GM18511 (cell line): ENCODE results near the gene CD300LG.
"Not testable (repeated sequence)": the region's sequence is repeated elsewhere in the genome, so short reads cannot be mapped to it uniquely, and the experiment has no call there.

Experiments
- ATAC-seq: cut with Tn5 transposase; IDR thresholded peaks from one replicate; pipeline ENCODE4 v1.9.1; 2021; ENCODE audit warnings: mild to moderate bottlenecking, moderate library complexity; ENCODE audit not compliant: unreplicated experiment

Gene CD300LG

DNA sequence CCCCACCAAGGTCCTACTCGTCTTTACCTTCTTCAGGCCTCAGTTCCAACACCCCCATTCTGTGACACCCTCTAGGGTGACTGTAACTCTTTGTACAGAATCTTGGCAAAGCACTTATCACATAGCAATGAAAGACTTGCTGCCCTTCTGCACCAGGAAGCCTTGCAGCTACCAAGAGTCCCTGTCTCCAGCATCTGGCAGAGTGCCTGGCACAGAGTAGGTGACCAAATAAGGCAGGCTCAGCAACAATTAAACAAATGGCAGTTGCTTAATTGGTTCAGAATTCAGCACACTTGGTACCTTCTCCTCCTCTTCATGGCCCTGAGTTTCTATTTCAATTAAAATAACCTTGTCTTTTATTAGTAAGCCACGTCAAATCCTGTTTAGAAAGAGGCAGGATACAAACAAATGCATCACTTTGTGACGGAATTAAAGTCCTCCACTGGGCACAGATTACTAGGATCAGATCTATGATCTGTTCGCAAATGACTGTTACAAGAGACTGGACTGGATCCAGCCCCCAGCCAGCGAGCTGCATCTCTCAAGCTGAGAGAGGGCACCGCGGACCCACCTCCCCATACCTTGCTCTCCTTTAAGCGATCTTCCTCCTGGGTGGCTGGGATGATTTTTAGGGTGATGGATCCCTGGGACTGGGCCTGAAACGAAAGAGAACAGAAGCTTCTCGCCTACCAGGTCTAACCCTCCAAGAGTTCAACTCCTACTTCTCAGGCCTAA, 23.5 kb upstream of the CD300LG start:
- ATAC-seq, result no peak

DNA sequence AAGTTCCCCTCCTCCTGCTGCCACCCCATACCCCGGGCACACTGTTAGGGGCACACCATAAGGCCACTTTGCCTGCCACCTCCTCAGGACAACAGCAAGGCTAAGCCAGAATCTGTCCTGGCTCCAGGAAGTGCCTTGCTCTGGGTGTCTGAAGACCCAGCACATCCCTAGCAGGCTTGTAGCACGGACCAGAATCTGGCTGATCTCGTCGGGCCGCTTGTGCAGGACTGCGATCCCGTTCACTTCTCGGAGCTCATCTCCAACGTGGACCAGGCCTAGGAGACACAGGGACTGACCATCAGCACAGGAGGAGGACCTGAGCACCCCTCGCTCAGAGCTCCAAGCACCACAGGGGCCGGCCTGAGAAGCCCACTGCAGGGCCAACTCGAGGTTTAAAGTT, 21.4 kb upstream of the CD300LG start:
- no peak for ATAC-seq

DNA sequence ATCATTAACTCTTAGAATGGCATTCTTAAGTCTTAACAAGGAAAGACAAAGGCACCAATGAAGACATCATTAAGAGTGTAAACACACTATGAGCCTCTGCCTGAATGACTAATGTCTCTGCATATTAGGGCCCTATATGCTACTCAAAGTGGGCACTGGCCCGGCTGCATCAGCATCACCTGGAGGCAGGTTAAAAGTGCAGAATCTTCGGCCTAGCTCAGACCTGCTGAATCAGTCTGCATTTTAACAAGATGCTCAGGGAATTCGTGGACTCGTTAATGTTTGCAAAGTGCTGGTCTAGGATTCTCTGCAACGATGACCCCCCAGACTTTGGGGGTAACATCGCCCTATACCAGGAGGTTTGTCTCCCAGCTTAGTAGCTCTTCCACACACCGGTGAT, 20.8 kb upstream of the CD300LG start:
- ATAC-seq, result no peak

DNA sequence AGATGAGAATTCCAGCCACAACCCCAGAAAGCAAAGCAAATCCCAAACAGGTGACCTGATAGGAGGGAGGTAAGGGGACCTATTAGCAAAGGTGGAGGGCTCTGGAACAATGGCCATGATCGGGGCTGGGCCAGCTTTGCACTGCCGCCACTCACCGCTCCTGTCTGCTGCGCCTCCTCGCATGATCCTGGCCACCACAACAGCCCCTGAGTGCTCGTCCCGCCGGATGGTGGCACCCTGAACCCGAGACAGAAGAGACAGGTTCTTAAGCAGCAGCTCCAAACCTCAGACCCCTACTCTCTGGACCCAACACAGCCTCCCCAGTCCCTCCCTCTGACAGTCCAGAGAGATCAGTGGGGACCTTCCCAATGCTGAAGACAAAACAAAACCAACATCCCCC, 19.4 kb upstream of the CD300LG start:
- ATAC-seq, result no peak

DNA sequence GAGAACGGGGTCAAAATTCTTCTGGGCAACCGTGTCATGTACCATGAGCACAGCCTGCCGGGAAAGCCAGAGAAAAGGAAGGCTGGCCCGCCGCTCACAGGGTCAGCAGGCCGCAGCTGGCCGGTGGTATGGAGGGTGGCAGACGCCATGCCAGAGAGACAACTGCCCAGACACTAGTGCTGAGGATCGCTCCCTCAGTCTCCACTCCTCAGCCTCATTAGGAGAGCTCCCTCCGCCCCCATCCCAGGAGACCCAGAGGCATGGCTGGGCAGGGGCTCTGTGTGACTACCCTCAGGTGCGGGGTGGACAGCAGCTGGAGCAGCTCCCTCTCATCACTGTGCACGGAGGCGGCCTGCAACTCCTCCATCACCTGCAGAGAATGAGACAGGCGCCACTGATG, 17.2 kb upstream of the CD300LG start:
- no peak for ATAC-seq

DNA sequence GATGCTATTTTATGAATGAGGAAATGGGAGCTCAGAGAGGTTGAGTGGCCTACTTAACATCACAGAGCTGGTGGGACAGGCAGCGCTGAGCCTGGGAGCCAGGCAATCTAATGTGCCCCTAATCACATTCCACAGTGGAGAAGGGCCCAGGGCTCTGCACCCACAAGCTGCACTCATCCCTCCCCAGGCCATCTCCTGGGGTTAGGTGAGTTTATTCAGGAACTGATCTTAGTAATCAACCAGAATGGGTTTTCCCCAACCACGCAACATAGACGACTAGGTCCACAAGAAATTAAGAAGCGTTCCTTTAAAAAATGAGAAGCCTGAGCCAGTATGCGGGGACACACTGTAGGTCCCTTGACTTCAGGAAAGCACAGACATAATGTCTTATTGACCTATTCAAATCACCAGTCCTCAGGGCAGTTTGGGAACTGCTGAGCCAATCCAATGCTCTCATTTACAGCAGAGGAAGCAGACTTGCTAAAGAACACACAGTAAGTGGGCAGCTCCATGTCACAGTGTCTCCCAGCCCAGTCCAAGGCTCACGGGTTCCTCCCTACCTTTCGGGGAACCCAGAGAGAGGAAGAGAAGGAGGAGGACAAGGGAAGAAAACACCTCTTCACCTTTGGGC, 16.4 kb upstream of the CD300LG start:
- no peak for ATAC-seq

DNA sequence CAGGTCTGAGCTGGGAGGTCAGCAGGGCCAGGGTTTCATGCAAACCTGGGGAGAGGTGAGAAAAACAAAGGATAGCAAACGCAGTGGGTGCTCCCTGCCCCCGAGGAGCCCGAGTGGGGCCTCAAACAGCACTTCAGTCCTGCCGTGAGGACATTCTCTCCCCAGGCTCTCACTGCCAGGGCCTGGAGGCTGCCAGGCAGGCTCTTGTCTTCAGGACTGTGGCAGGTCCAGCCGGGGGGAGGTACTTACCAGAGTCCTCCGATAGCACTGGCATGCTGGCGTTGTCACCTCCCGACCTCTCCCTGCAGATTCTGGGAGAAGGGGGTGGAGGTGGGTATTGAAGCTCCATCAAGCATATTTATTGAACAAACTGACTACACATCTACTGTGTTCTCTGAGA, 15.3 kb upstream of the CD300LG start:
- ATAC-seq, result no peak

DNA sequence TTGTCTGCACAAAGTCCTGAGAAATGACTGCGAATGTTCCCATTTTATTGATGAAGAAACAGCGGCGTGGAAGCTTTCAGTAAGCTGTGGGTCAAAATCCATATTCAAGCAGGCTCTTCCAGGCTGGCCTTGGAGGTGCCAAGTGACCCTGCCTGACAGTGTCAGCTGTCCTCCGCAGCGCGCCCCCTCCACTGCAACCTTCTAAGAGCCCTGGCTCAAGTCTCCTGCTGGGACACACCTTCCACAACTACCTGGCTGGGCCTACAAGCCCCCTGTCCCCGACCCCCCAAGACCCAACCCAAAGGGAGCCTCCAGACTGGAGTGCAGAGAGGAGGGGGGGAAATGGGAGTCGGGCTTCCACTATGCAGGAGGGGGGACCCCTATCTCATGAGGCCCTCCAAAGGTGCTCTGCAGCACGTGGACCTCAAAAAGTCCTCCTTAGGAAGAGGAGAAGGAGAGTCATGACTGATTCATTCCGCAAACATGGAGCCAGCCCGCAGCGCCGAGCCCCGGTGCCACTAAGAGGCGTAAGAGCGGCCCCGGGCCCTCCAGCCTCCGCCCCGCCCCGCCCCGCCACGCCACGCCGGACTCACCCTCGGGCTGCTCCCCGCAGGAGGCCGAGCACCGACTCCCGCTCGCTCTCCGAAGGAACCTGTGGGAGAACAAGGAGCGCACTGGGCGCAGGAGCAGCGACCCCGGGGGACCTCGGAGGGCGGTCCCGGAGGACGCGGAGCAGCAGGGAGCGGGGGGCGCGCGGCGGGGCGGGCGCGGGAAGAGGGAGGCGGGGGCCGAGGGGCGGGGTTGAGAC, 14.6 kb upstream of the CD300LG start:
- no peak for ATAC-seq

DNA sequence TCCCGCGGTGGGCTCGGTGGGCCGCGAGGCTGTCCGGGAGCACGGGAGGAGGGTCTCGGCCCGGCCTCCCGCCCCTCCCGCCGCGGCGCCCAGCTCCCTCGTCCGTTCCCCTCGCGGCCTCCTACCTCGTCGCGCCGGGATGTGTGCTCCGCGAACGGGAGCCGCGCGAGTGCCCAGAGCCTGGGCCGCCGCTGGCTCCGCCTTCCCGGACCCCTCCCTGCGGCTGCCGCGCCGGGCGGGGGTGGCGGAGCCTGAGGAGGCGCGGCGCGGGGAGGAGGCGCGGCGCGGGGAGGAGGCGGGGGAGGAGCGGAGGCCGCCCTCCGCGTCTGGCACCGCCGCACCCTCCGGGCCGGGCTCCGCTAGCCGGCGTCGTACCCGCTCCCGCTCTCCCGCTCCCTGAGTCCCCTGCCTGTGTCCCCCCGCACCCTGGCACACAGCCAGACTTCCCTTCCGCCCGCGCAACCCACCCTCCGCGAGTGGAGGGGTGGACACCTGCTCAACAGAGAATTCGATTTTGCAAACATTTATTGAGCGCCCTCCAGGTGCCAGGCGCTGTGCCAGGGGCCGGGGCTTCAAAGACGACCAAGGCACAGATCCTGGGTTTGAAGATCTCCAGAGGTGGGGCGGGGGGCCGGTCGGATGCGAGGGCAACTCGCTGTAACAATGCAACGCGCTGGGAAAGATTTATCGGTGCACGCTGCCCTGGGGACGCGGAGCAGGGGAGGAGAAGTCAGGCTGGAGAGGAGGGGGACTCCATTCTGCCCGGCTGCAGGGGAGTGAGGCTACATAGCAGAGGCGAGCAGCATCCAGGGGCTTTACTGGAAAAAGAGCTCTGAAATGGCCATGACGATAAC, 13.8 kb upstream of the CD300LG start, which contains the start of gene MPP3:
Gene MPP3, minus strand, starts transcription at position 171 of the 854 bp plus-strand sequence. CDS start 1,240 bp downstream, outside the sequence.
- no peak for ATAC-seq

DNA sequence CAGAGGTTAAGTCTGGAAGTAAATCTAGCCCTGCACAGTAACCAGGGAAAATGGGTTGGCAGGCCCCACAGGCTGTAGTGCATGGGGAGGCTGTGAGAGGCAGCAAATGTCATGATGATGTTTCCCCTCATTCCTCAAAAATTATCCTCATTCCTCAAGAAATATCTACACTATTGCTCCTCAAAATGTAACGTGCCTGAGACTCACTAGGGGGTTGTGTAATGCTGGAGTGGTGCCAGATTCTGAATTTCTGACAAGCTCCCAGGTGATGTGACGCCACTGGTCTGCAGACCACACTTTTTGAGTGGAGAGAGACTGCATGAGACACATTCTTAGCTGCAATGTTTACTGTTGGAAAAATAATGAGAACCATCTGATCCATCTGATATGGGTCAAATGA, 12.9 kb upstream of the CD300LG start:
- no peak for ATAC-seq

DNA sequence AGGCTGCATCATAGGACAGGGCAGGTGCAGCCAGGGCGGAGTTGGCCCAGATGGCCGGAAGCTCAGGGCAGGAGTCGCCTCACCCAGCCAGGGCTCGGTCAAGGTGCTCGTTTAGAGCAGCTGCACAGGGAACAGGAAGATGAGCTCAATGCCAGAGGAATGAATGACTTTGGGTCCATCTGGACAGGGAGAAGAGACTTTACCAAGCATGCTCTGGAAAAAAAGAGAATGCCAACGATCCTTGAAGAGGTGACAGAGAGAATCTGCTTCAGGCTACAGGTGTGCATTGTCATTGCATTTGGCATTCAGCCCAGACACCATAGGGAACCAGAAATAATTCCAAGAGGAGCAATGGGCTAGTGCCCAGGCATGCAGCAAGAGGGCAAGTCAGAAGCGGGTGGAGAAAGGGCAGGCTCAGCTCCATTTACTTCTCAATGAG, 7.3 kb upstream of the CD300LG start:
- no peak for ATAC-seq

DNA sequence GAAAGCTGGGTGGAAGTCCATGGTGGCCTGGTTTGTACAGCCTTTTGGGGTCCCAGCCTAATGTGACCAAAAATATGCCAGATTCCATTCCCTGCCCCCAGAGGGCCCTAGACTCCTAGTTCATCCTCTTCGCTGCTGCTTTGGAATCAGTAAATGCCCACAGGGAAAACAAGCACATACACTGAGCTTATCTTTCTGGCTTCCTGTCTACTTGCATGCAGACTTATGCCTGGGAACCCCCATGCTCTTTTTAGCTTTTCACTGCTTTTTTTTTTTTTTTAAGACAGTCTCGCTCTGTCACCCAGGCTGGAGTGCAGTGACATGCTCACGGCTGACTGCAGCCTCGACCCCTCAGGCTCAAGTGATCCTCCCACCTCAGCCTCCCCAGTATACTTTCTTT, 6.2 kb upstream of the CD300LG start:
- no peak for ATAC-seq

DNA sequence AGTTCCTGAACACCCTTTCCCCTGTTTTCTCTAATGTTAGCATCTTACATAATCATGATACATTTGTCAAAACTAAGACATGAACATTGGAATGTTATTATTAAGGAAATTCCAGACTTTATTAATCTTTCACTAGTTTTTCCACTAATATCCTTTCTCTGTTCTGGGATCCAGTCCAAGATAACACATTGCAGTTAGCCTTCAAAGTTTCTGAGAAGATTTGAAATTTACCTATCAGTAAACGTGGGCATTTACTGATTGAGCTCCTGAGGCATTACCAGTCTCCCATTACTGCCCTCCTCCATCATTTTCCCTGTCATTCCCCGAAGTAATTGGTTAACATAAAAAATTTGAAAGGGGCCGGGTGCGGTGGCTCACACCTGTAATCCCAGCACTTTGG, 5.7 kb upstream of the CD300LG start:
- ATAC-seq, result no peak

DNA sequence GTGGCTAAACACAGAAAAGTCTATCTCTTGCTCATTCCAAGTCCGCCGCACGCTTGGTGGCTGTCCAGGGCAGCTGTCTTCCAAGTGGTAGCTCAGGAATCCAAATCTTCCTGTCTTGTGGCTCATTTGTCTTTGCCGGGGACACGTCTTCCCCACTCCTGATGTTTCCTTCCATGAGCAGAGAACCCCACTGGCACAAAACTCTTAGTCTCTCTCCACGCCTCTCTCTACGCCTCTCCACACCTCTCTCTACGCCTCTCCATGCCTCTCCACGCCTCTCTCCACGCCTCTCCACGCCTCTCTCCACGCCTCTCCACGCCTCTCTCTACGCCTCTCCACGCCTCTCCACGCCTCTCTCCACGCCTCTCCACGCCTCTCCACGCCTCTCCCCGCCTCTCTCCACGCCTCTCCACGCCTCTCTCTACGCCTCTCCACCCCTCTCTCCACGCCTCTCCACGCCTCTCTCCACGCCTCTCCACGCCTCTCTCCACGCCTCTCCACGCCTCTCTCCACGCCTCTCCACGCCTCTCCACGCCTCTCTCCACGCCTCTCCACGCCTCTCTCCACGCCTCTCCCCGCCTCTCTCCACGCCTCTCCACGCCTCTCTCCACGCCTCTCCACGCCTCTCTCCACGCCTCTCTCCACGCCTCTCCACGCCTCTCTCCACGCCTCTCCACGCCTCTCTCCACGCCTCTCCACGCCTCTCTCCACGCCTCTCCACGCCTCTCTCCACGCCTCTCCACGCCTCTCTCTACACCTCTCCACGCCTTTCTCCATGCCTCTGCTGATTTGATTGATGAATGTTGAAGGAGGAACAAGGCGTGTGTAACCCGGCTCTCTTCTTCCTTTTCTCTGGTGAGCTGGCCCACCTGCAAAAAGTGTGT, 4.6 kb upstream of the CD300LG start:
- not testable (repeated sequence) for ATAC-seq

DNA sequence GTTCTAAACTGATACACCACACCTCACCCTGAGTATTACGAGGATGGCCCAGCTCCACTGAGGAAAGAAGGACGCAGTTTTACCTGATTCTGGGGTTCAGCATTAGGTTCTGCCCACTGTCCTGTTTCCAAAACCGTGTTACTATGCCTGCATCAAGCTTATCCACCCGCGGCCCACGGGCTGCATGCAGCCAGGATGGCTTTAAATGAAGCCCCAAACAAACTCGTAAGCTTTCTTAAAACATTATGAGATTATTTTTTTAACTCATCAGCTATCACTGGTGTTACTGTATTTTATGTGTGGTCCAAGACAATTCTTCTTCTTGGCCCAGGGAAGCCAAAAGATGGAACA, 4.0 kb upstream of the CD300LG start:
- no peak for ATAC-seq

DNA sequence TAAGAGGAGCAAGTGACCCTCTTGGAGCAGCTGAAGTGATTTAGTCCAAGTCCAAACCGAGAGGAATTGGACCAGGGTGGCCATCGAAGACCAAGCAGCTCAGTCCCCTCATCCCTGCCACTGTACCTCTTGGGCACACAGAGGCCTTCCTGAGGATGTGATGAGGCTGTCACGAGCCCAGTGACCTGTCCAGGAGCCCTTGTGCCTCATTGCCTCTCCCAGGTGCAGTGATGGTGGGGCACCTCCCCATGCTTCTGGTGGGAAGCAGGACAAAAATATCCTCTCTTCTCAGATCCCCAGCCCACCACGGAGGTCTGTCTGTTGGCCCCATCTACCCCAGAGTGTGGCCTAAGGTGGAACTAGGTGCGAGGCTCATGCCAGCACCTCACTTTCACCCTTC, 2.7 kb upstream of the CD300LG start:
- ATAC-seq, result no peak

DNA sequence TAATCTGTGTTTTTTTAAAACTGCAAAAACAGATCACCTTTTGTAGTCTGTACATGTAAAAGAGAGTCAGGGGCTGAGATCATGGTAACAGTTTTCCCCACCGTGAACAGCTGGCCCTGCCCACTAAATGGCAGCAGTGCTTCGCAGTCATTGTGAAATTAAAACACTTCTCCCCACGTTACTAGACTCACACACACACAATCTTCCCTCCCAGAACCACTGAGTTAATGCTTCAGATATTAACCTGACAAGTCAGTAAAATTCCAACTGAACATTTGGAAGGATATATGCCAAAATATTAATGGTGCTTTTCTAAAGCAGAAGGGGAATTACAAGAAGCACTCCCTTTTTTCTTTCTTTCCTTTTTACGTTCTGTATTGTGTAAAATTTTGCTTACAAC, 1.2 kb upstream of the CD300LG start:
- no peak for ATAC-seq

DNA sequence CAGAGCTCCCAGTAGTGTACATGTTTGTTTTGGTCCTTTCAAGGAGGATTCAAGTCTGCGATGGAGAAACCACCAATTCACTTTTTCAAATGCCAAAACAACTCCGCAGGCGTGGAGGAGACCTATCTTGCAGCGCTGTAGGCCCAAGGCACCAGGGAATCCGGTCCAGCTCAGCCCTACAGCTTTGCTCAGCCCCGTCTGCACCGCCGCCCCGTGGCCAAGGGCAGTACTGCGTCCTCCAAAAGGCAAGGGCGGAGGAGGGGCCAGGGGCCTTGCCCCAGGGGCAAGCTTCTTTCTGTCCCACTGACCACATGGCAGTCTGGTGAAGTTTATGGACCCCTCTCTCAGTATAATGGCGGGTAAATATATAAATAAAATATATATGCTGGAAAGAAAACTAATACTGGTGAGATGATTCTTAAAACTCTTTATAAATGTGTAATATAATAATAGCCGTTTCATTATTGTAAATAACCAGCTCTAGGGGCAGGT, 709 bp upstream of the CD300LG start:
- peak; percentile 45 for ATAC-seq

DNA sequence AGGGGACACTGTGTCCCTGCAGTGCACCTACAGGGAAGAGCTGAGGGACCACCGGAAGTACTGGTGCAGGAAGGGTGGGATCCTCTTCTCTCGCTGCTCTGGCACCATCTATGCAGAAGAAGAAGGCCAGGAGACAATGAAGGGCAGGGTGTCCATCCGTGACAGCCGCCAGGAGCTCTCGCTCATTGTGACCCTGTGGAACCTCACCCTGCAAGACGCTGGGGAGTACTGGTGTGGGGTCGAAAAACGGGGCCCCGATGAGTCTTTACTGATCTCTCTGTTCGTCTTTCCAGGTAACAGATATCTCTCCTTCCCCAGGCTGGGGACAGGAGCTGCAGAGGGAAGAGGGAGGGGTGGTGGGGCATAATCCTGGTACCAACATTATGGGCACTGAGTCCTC, 1.6 kb downstream of the CD300LG start:
- ATAC-seq, result no peak

DNA sequence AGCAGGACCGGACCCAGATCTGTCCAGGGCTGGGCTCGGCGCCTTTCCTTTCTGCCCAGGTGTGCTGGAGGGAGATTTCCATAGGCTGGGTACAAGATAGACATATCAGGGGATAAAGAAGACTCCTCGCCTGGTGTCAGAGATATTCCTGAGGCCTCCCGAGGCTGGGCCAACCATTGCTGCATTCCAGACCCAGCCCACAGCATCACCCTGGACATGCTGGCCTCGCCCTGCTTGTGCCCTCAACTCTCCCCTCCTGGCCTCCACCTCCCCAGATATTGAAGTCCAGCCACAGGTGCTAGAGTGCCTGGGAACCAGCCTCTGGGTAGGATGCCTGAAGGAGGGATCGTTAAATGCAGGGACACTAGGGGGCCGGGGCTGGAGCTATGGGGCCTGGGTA, 2.1 kb downstream of the CD300LG start:
- ATAC-seq, result no peak
